Loucy (cell line): Measurements from ENCODE around the gene OSBPL7.

Source experiments
- H2AFZ ChIP-seq: fragments of 200-600 bp; sonication (generic); 2 replicates; pipeline ENCODE4 v1.6.0; 2016; ENCODE audit warnings: antibody characterized with exemption, mild to moderate bottlenecking, low read length, moderate library complexity
- H3F3A ChIP-seq: fragments of 200-600 bp; 2 replicates; pipeline ENCODE4 v1.6.0; 2016; ENCODE audit warnings: antibody characterized with exemption, low read depth, mild to moderate bottlenecking
- H3K27me3 ChIP-seq: fragments of 200-600 bp; sonication (generic); 2 replicates; pipeline ENCODE4 v1.6.1; 2014; ENCODE audit warnings: low read length, mild to moderate bottlenecking; ENCODE audit not compliant: insufficient read depth, poor library complexity, severe bottlenecking
- H3K36me3 ChIP-seq: fragments of 200-600 bp; sonication (generic); 2 replicates; pipeline ENCODE4 v1.6.1; 2016; ENCODE audit warnings: low read length; ENCODE audit not compliant: insufficient read depth
- H3K4me1 ChIP-seq: fragments of 200-600 bp; sonication (generic); 2 replicates; pipeline ENCODE4 v1.5.1; 2014; ENCODE audit warnings: low read length, mild to moderate bottlenecking; ENCODE audit not compliant: insufficient read depth, poor library complexity, severe bottlenecking
- H3K4me2 ChIP-seq: fragments of 200-600 bp; sonication (generic); 2 replicates; pipeline ENCODE4 v1.6.0; 2014; ENCODE audit warnings: antibody characterized with exemption, low read length, low read depth, mild to moderate bottlenecking; ENCODE audit not compliant: poor library complexity, severe bottlenecking
- H3K4me3 ChIP-seq: fragments of 200-600 bp; sonication (generic); 2 replicates; pipeline ENCODE4 v1.5.1; 2014; ENCODE audit warnings: low read length, mild to moderate bottlenecking, mixed read lengths; ENCODE audit not compliant: poor library complexity, severe bottlenecking
- H3K79me2 ChIP-seq: fragments of 200-600 bp; sonication (generic); 2 replicates; pipeline ENCODE4 v1.6.1; 2014; ENCODE audit warnings: low read length; ENCODE audit not compliant: insufficient read depth
- H3K9ac ChIP-seq: fragments of 200-600 bp; sonication (generic); 2 replicates; pipeline ENCODE4 v1.6.0; 2014; ENCODE audit warnings: mild to moderate bottlenecking, low read depth, low read length, moderate library complexity; ENCODE audit not compliant: poor library complexity, severe bottlenecking
- H3K9me2 ChIP-seq: fragments of 200-600 bp; sonication (generic); replicated peaks from 2 replicates; pipeline ENCODE4 v1.6.1; 2016; ENCODE audit warnings: low read depth, low read length, mixed read lengths
- H3K9me3 ChIP-seq: fragments of 200-600 bp; sonication (generic); 2 replicates; pipeline ENCODE4 v1.6.1; 2014; ENCODE audit warnings: mild to moderate bottlenecking, antibody characterized with exemption, low read length, low read depth; ENCODE audit not compliant: insufficient read depth
- H4K20me1 ChIP-seq: fragments of 200-600 bp; sonication (generic); 2 replicates; pipeline ENCODE4 v1.6.0; 2014; ENCODE audit warnings: antibody characterized with exemption, low read length, mild to moderate bottlenecking; ENCODE audit not compliant: insufficient read depth, poor library complexity, severe bottlenecking
- CTCF ChIP-seq: fragments of 200-600 bp; sonication (generic); conservative IDR thresholded peaks from 2 replicates; pipeline ENCODE4 v1.5.1; 2014; ENCODE audit warnings: mild to moderate bottlenecking, antibody characterized with exemption, low read length
- EZH2phosphoT487 ChIP-seq: fragments of 200-600 bp; IDR thresholded peaks from 2 replicates; pipeline ENCODE4 v1.6.1; 2018; ENCODE audit warnings: antibody characterized with exemption, mild to moderate bottlenecking, moderate library complexity, borderline replicate concordance

OSBPL7 gene

GRCh38 chr17:47850692-47851573, 29.3 kb upstream of the OSBPL7 start, which contains the start of gene SP6:
Gene SP6 (minus strand): TSS chr17:47851163. CDS start chr17:47848429, 2,734 bp downstream.
- TF ChIP-seq EZH2phosphoT487 (no peak), CTCF (no peak)
- H4K20me1 ChIP-seq: no peaks in the 10 kb centered on the region
- H3K79me2 ChIP-seq: no peaks in the 10 kb centered on the region
- no peaks in the 10 kb centered on the region for H3K36me3 ChIP-seq
- H3K4me3 ChIP-seq: no peak within 1 kb of the TSS
- no peaks in the 10 kb centered on the region for H3K9me2 ChIP-seq
- H3K9ac ChIP-seq: no peak within 1 kb of the TSS
- no peaks in the 10 kb centered on the region for H3K4me1 ChIP-seq
- H3K4me2 ChIP-seq: no peak within 1 kb of the TSS
- H3F3A ChIP-seq: no peaks in the 10 kb centered on the region
- no peak within 1 kb of the TSS for H2AFZ ChIP-seq
- peaks cover 14% of the 10 kb centered on the region for H3K27me3 ChIP-seq
- no peaks in the 10 kb centered on the region for H3K9me3 ChIP-seq

GRCh38 chr17:47850373-47850691, 28.7 kb upstream of the OSBPL7 start:
- Histone ChIP-seq H3K4me2 (no peak overlapping the region), H3K4me1 (no peaks in the 10 kb centered on the region), H3K27me3 (peaks cover 14% of the 10 kb centered on the region), H4K20me1 (no peaks in the 10 kb centered on the region), H3K36me3 (no peaks in the 10 kb centered on the region), H2AFZ (no peak overlapping the region), H3K9ac (no peak overlapping the region), H3K9me2 (no peaks in the 10 kb centered on the region), H3K4me3 (no peak overlapping the region), H3K79me2 (no peaks in the 10 kb centered on the region), H3K9me3 (no peaks in the 10 kb centered on the region), H3F3A (no peaks in the 10 kb centered on the region)
- TF ChIP-seq CTCF (no peak), EZH2phosphoT487 (no peak)

- Histone ChIP-seq H3K9me2 (no peaks in the 10 kb centered on the region), H3K9ac (no peak overlapping the region), H3K4me3 (no peak overlapping the region), H3K4me2 (no peak overlapping the region), H4K20me1 (no peaks in the 10 kb centered on the region), H3K27me3 (peaks cover 11% of the 10 kb centered on the region), H3K9me3 (no peaks in the 10 kb centered on the region), H3K79me2 (no peaks in the 10 kb centered on the region), H2AFZ (no peak overlapping the region), H3K4me1 (peaks cover 4% of the 10 kb centered on the region), H3K36me3 (no peaks in the 10 kb centered on the region), H3F3A (no peaks in the 10 kb centered on the region)
- TF ChIP-seq CTCF: no peak
- no peak for TF ChIP-seq EZH2phosphoT487
Observed at GRCh38 chr17:47848198-47848513, 26.6 kb upstream of the OSBPL7 start.
